Kidney capillary endothelial cell (primary cell): ENCODE results near the gene CSAD.
"Not testable (repeated sequence)": the region's sequence is repeated elsewhere in the genome, so short reads cannot be mapped to it uniquely, and the experiment has no call there.

Experiments used
- DNase-seq: peaks from one replicate; pipeline ENCODE4 v3.0.0-alpha.2; 2018; ENCODE audit warnings: low spot score

The CSAD gene

GRCh38 chr12:53179687-53180219 lies 972 bp downstream of the CSAD start:
- DNase-seq = no peak

GRCh38 chr12:53178803-53179202 lies 1.9 kb downstream of the CSAD start:
- not testable (repeated sequence) for DNase-seq

- not testable (repeated sequence) for DNase-seq
Observed at GRCh38 chr12:53177447-53177846, 3.3 kb downstream of the CSAD start.

GRCh38 chr12:53176750-53177149 lies 4.0 kb downstream of the CSAD start:
- DNase-seq = no peak

- peak; percentile 51 for DNase-seq
Observed at GRCh38 chr12:53174881-53175491, 5.7 kb downstream of the CSAD start.

GRCh38 chr12:53173085-53173715 lies 7.5 kb downstream of the CSAD start:
- no peak for DNase-seq

GRCh38 chr12:53172352-53172751 lies 8.4 kb downstream of the CSAD start:
- no peak for DNase-seq

- DNase-seq = no peak
Observed at GRCh38 chr12:53171725-53172329, 8.9 kb downstream of the CSAD start.

- no peak for DNase-seq
Observed at GRCh38 chr12:53170876-53171724, 9.6 kb downstream of the CSAD start.

- no peak for DNase-seq
Observed at GRCh38 chr12:53170215-53170614, 10.5 kb downstream of the CSAD start.

GRCh38 chr12:53169644-53170043 lies 11.1 kb downstream of the CSAD start:
- DNase-seq = no peak

GRCh38 chr12:53166837-53167236 lies 13.9 kb downstream of the CSAD start:
- no peak for DNase-seq

GRCh38 chr12:53163008-53163407 lies 17.7 kb downstream of the CSAD start:
- not testable (repeated sequence) for DNase-seq

GRCh38 chr12:53161119-53161911 lies 19.4 kb downstream of the CSAD start:
- no peak for DNase-seq

GRCh38 chr12:53160673-53161072 lies 20.1 kb downstream of the CSAD start:
- DNase-seq = no peak

GRCh38 chr12:53160000-53160399 lies 20.7 kb downstream of the CSAD start:
- no peak for DNase-seq

GRCh38 chr12:53159195-53159839 lies 21.4 kb downstream of the CSAD start:
- peak; percentile 60 for DNase-seq

GRCh38 chr12:53152390-53152789 lies 28.3 kb downstream of the CSAD start:
- no peak for DNase-seq

GRCh38 chr12:53151039-53151438 lies 29.7 kb downstream of the CSAD start:
- no peak for DNase-seq

GRCh38 chr12:53147653-53148052 lies 33.1 kb downstream of the CSAD start:
- DNase-seq = no peak

GRCh38 chr12:53147181-53147580 lies 33.5 kb downstream of the CSAD start:
- DNase-seq = no peak
